Mucosa of rectum (tissue), 2 donors: ENCODE data around the gene TBCD.
A peak's percentile ranks its signal among the peaks of the same experiment; 100 is the strongest.
"Not testable (repeated sequence)": the region's sequence is repeated elsewhere in the genome, so short reads cannot be mapped to it uniquely, and the experiment has no call there.

Source experiments
- H3K27ac ChIP-seq, 2 donors: one replicate each; pipeline ENCODE4 v1.7.0; 2013; ENCODE audit warnings: inconsistent platforms in 2 of 2, low read depth in 2 of 2, low read length in 2 of 2
- H3K27me3 ChIP-seq, 2 donors: one replicate each; pipeline ENCODE4 v1.7.0; 2013; ENCODE audit warnings: low read length in 2 of 2; ENCODE audit not compliant: control insufficient read depth in 2 of 2, insufficient read depth in 2 of 2
- H3K36me3 ChIP-seq, 2 donors: one replicate each; pipeline ENCODE4 v1.7.0; 2013; ENCODE audit warnings: low read length in 2 of 2; ENCODE audit not compliant: control insufficient read depth in 2 of 2, insufficient read depth in 2 of 2
- H3K4me1 ChIP-seq, 2 donors: one replicate each; pipeline ENCODE4 v1.7.0; 2013; ENCODE audit warnings: low read length in 2 of 2, mild to moderate bottlenecking in 1 of 2; ENCODE audit not compliant: control insufficient read depth in 2 of 2, insufficient read depth in 2 of 2
- H3K4me3 ChIP-seq, 2 donors: one replicate each; pipeline ENCODE4 v1.7.0; 2013; ENCODE audit warnings: low read length in 2 of 2
- H3K9ac ChIP-seq, 2 donors: one replicate each; pipeline ENCODE4 v1.7.0; 2013; ENCODE audit warnings: low read length in 2 of 2, low read depth in 1 of 2, mild to moderate bottlenecking in 1 of 2
- H3K9me3 ChIP-seq, 2 donors: one replicate each; pipeline ENCODE4 v1.7.0; 2013; ENCODE audit warnings: low read length in 2 of 2; ENCODE audit not compliant: control insufficient read depth in 2 of 2
- donor health status: healthy.
- donor health status: Normal muscosa, but diverticular disease.

The TBCD gene

GRCh38 chr17:82780971-82781893 lies 29.4 kb downstream of the TBCD start:
- H3K9me3 ChIP-seq = no peaks in the 10 kb centered on the region
- H3K27me3 ChIP-seq = no peaks in the 10 kb centered on the region
- peaks cover 7 to 21% of the 10 kb centered on the region in 2 donors for H3K36me3 ChIP-seq
- no peak overlapping the region for H3K27ac ChIP-seq
- H3K4me3 ChIP-seq = no peak overlapping the region
- no peak overlapping the region for H3K9ac ChIP-seq
- peaks cover 0 to 4% of the 10 kb centered on the region in 2 donors for H3K4me1 ChIP-seq

- Histone ChIP-seq H3K27ac (no peak overlapping the region), H3K27me3 (no peaks in the 10 kb centered on the region), H3K36me3 (peaks cover 7 to 15% of the 10 kb centered on the region in 2 donors), H3K4me3 (no peak overlapping the region), H3K9me3 (no peaks in the 10 kb centered on the region), H3K9ac (peak overlapping the region in 1 of 2 donors; percentile 26), H3K4me1 (peaks cover 0 to 4% of the 10 kb centered on the region in 2 donors)
Measured at GRCh38 chr17:82781894-82782274, 30.0 kb downstream of the TBCD start.

GRCh38 chr17:82782657-82783207 lies 30.9 kb downstream of the TBCD start:
- no peak overlapping the region for H3K27ac ChIP-seq
- peaks cover 0 to 4% of the 10 kb centered on the region in 2 donors for H3K4me1 ChIP-seq
- no peaks in the 10 kb centered on the region for H3K27me3 ChIP-seq
- H3K4me3 ChIP-seq = no peak overlapping the region
- H3K9me3 ChIP-seq = no peaks in the 10 kb centered on the region
- peaks cover 7 to 15% of the 10 kb centered on the region in 2 donors for H3K36me3 ChIP-seq
- no peak overlapping the region for H3K9ac ChIP-seq

GRCh38 chr17:82783498-82783897 lies 31.6 kb downstream of the TBCD start:
- H3K36me3 ChIP-seq = peaks cover 7 to 15% of the 10 kb centered on the region in 2 donors
- H3K9ac ChIP-seq = no peak overlapping the region
- H3K9me3 ChIP-seq = no peaks in the 10 kb centered on the region
- peaks cover 0 to 4% of the 10 kb centered on the region in 2 donors for H3K4me1 ChIP-seq
- no peak overlapping the region for H3K27ac ChIP-seq
- no peak overlapping the region for H3K4me3 ChIP-seq
- no peaks in the 10 kb centered on the region for H3K27me3 ChIP-seq

- H3K4me3 ChIP-seq, H3K4me1 ChIP-seq, H3K9ac ChIP-seq, H3K9me3 ChIP-seq, H3K27ac ChIP-seq, H3K27me3 ChIP-seq: not testable (repeated sequence)
- peaks cover 7 to 15% of the 10 kb centered on the region in 2 donors for H3K36me3 ChIP-seq
Measured at GRCh38 chr17:82785581-82785980, 33.7 kb downstream of the TBCD start.

GRCh38 chr17:82786427-82786826 lies 34.6 kb downstream of the TBCD start:
- Histone ChIP-seq H3K9me3 (no peaks in the 10 kb centered on the region), H3K4me3 (no peak overlapping the region), H3K36me3 (peaks cover 7 to 16% of the 10 kb centered on the region in 2 donors), H3K27me3 (no peaks in the 10 kb centered on the region), H3K4me1 (peaks cover 0 to 4% of the 10 kb centered on the region in 2 donors), H3K27ac (no peak overlapping the region), H3K9ac (no peak overlapping the region)

GRCh38 chr17:82787081-82787848 lies 35.4 kb downstream of the TBCD start:
- H3K36me3 ChIP-seq = peaks cover 7 to 17% of the 10 kb centered on the region in 2 donors
- no peak overlapping the region for H3K27ac ChIP-seq
- no peak overlapping the region for H3K4me3 ChIP-seq
- H3K27me3 ChIP-seq = no peaks in the 10 kb centered on the region
- no peaks in the 10 kb centered on the region for H3K9me3 ChIP-seq
- no peak overlapping the region for H3K9ac ChIP-seq
- H3K4me1 ChIP-seq = no peaks in the 10 kb centered on the region

GRCh38 chr17:82788206-82789001 lies 36.5 kb downstream of the TBCD start:
- Histone ChIP-seq H3K9me3 (no peaks in the 10 kb centered on the region), H3K9ac (no peak overlapping the region), H3K4me3 (no peak overlapping the region), H3K27ac (no peak overlapping the region), H3K27me3 (no peaks in the 10 kb centered on the region), H3K36me3 (peaks cover 3 to 12% of the 10 kb centered on the region in 2 donors), H3K4me1 (no peaks in the 10 kb centered on the region)

- no peaks in the 10 kb centered on the region for H3K4me1 ChIP-seq
- no peak overlapping the region for H3K4me3 ChIP-seq
- no peak overlapping the region for H3K27ac ChIP-seq
- peaks cover 0 to 10% of the 10 kb centered on the region in 2 donors for H3K36me3 ChIP-seq
- no peaks in the 10 kb centered on the region for H3K27me3 ChIP-seq
- no peak overlapping the region for H3K9ac ChIP-seq
- H3K9me3 ChIP-seq = no peaks in the 10 kb centered on the region
Measured at GRCh38 chr17:82789051-82789592, 37.3 kb downstream of the TBCD start.
